Heart right ventricle (tissue), 16 donors: ENCODE data around the gene SSTR3. TPM values are rescaled to one million over a fixed set of nuclear protein-coding genes. Genes with fewer than 3 reads are reported as not detected.

ENCODE experiments used
- ATAC-seq, 8 donors: fragments of 200-7000 bp; cut with Tn5 transposase; one replicate each; pipeline ENCODE4 v1.9.1; 2020; ENCODE audit warnings: mild to moderate bottlenecking in 8 of 8, moderate library complexity in 8 of 8, moderate number of reproducible peaks in 1 of 8
- DNase-seq, 2 donors: peaks; one replicate each; pipeline ENCODE4 v3.0.0-alpha.2; 2020
- H3K27ac ChIP-seq, 10 donors: fragments of 200-600 bp; sonication (generic) in 2 of 10; one replicate each; pipeline versions ENCODE4 v1.5.0 to v1.8.0; 2020 to 2022; ENCODE audit warnings: mild to moderate bottlenecking in 3 of 10
- H3K27me3 ChIP-seq, 7 donors: fragments of 200-600 bp; one replicate each; pipeline ENCODE4 v1.8.0; 2021 to 2022; ENCODE audit warnings: mild to moderate bottlenecking in 2 of 7
- H3K36me3 ChIP-seq, 9 donors: fragments of 200-600 bp; sonication (generic) in 1 of 9; one replicate each; pipeline versions ENCODE4 v1.5.0 to v1.8.0; 2020 to 2022; ENCODE audit warnings: mild to moderate bottlenecking in 2 of 9
- H3K4me1 ChIP-seq, 9 donors: fragments of 200-600 bp; sonication (generic) in 1 of 9; one replicate each; pipeline versions ENCODE4 v1.5.0 to v1.8.0; 2020 to 2022; ENCODE audit warnings: mild to moderate bottlenecking in 4 of 9
- H3K4me3 ChIP-seq, 10 donors: fragments of 200-600 bp; sonication (generic) in 2 of 10; one replicate each; pipeline versions ENCODE4 v1.5.0 to v1.8.0; 2020 to 2022; ENCODE audit warnings: mild to moderate bottlenecking in 7 of 10, moderate library complexity in 2 of 10
- H3K9me3 ChIP-seq, 11 donors: fragments of 200-600 bp in 10 of 11; sonication (generic) in 2 of 11; one replicate each; pipeline versions ENCODE4 v1.5.0 to v1.8.0; 2013 to 2022; ENCODE audit warnings: mild to moderate bottlenecking in 2 of 11, control low read depth in 1 of 11, moderate library complexity in 1 of 11
- CTCF ChIP-seq, 9 donors: fragments of 200-600 bp; sonication (generic) in 2 of 9; IDR thresholded peaks; one replicate each; pipeline versions ENCODE4 v1.5.0 to v1.8.0; 2021 to 2022; ENCODE audit warnings: antibody characterized with exemption in 9 of 9, mild to moderate bottlenecking in 5 of 9, moderate library complexity in 1 of 9
- WGBS, 2 donors: extraction: QIAGEN DNeasy Blood & Tissue Kit; methylation state at CpG; one replicate each; pipeline ENCODE4 v1.1.7; 2013; ENCODE audit warnings: inconsistent platforms in 1 of 2; 5-methylcytosine and 5-hydroxymethylcytosine counted together
- intact Hi-C, 10 donors: fragments of 100-400 bp; cut with DNase I; formaldehyde crosslinking; loops; one replicate each; pipeline versions ENCODE4 v1.11.1 to v1.14.2; 2022
- polyA plus RNA-seq, 2 donors: library from polyadenylated mRNA; stranded (reverse); fragments of 200-250 nt; gene quantifications; one replicate each; pipeline ENCODE4 v1.2.3, GENCODE V29; 2013
- total RNA-seq, 10 donors: library from RNA; stranded (reverse); fragmentation: NEBNext Ultra II Directional in 3 of 10; extraction: Animal tissue kit (Norgen Biotek cat#: 25700) in 3 of 10; gene quantifications; one replicate each; pipeline versions ENCODE4 v1.2.1 to v1.2.4, GENCODE V29; 2021 to 2023
- donor health status: Arrhythmogenic right ventricular cardiomyopathy.
- donor health status: ischemic (EF 13 %, LVEDD 7.1; RV severe dilation, severe dysfunction).
- donor health status: healthy with polysubstance abuse.
- donor health status: DM: no; HTN: yes; CAD: no.
- donor health status: DM: no; HTN: no; CAD: no.
- donor health status: ischemic (EF 25% LVEDD 6.9; RV normal size, moderate dysfunction).
- donor health status: ischemic (EF 25% LVEDD 5.7; RV mildly dilated, moderate dysfunction).
- donor health status: healthy.
- donor health status: DM: yes; HTN: yes; CAD: no.
- donor health status: Ischemic cardiomyopathy.
- donor health status: ischemic (EF 35%, LVEDD 5.7; RV mildly dilated, moderate dysfunction).
- donor health status: nonischemic (EF 11% LVEDD 7.7; RV severe dilation, severe dysfunction).
- donor health status: DM: yes; HTN: yes; CAD: no.
- donor health status: PGD.
- donor health status: ischemic (EF 29% LVEDD 5.4; RV normal size, mild dysfunction).
- donor health status: nonischemic (EF 23%, LVEDD 6.1; RV moderate dilation, normal function).

Gene SSTR3
- total and polyA plus RNA-seq, 12 donors, result not detected

GRCh38 chr22:37249986-37250385 is 37.7 kb upstream of the SSTR3 start:
- WGBS, 2 donors, result 79 to 81% methylated on average over 12 of the region's 12 CpGs
- no peak for TF ChIP-seq CTCF (IDR thresholded peaks at IDR 0.05)
- Histone ChIP-seq H3K4me3 (no peak overlapping the region), H3K9me3 (no peaks in the 10 kb centered on the region), H3K27ac (no peak overlapping the region), H3K4me1 (peaks cover 0 to 12% (median 0%) of the 10 kb centered on the region in 9 donors), H3K27me3 (peaks cover 0 to 56% (median 37%) of the 10 kb centered on the region in 7 donors), H3K36me3 (no peaks in the 10 kb centered on the region)
- DNase-seq (no peak), ATAC-seq (no peak)
- intact Hi-C loops, result no loop called here

- 67 to 82% methylated on average over 6 of the region's 6 CpGs for WGBS, 2 donors
- ATAC-seq (no peak), DNase-seq (no peak)
- Histone ChIP-seq H3K27ac (no peak overlapping the region), H3K36me3 (no peaks in the 10 kb centered on the region), H3K4me3 (no peak overlapping the region), H3K4me1 (peaks cover 0 to 26% (median 0%) of the 10 kb centered on the region in 9 donors), H3K27me3 (peaks cover 6 to 56% (median 36%) of the 10 kb centered on the region in 7 donors), H3K9me3 (no peaks in the 10 kb centered on the region)
- TF ChIP-seq CTCF (IDR thresholded peaks at IDR 0.05), result no peak
- intact Hi-C loops, result no loop called here
These were observed 36.0 kb upstream of the SSTR3 start for GRCh38 chr22:37248251-37248650.

GRCh38 chr22:37245740-37246139 is 33.5 kb upstream of the SSTR3 start:
- Histone ChIP-seq H3K4me3 (no peak overlapping the region), H3K4me1 (peaks cover 0 to 48% (median 0%) of the 10 kb centered on the region in 9 donors), H3K27ac (peak overlapping the region in 1 of 10 donors; percentile 90), H3K27me3 (peaks cover 13 to 56% (median 54%) of the 10 kb centered on the region in 7 donors), H3K36me3 (peaks cover 0 to 7% (median 0%) of the 10 kb centered on the region in 9 donors), H3K9me3 (no peaks in the 10 kb centered on the region)
- no peak for ATAC-seq
- 75 to 76% methylated on average over 6 of the region's 6 CpGs for WGBS, 2 donors
- intact Hi-C loops, result no loop called here
- TF ChIP-seq CTCF (IDR thresholded peaks at IDR 0.05), result no peak
- DNase-seq, result no peak

- H3K9me3 ChIP-seq, result no peaks in the 10 kb centered on the region
- peaks cover 13 to 58% (median 55%) of the 10 kb centered on the region in 7 donors for H3K27me3 ChIP-seq
- no peak for TF ChIP-seq CTCF (IDR thresholded peaks at IDR 0.05)
- H3K4me3 ChIP-seq, result peak overlapping the region in 1 of 10 donors; percentile 71
- H3K4me1 ChIP-seq, result peaks cover 0 to 54% (median 0%) of the 10 kb centered on the region in 9 donors
- peak overlapping the region in 2 of 10 donors; percentile 6 to 90 for H3K27ac ChIP-seq
- ATAC-seq (no peak), DNase-seq (no peak)
- intact Hi-C loops, result no loop called here
- peaks cover 0 to 13% (median 0%) of the 10 kb centered on the region in 9 donors for H3K36me3 ChIP-seq
- WGBS, 2 donors, result 56 to 61% methylated on average over 22 of the region's 22 CpGs
These were observed 32.8 kb upstream of the SSTR3 start for GRCh38 chr22:37244922-37245722.
